Neural cell (in vitro differentiated cells): Measurements from ENCODE around the gene TTLL1. TPM values are rescaled to one million over a fixed set of nuclear protein-coding genes. Genes with fewer than 3 reads are reported as not detected.

Source experiments
- H2AFZ ChIP-seq: fragments of 200-600, 300-800 bp; sonication (generic), shearing (Covaris generic); 2 replicates; pipeline ENCODE4 v1.6.0; 2014; ENCODE audit warnings: low read depth, mild to moderate bottlenecking, antibody characterized with exemption, low read length, moderate library complexity
- H3F3A ChIP-seq: fragments of 200-600 bp; shearing (Covaris generic); 2 replicates; pipeline ENCODE4 v1.6.1; 2016; ENCODE audit warnings: mild to moderate bottlenecking, moderate library complexity, mixed read lengths, antibody characterized with exemption, low read length; ENCODE audit not compliant: insufficient read depth, poor library complexity, severe bottlenecking
- H3K27ac ChIP-seq: fragments of 200-600, 300-800 bp; sonication (generic), shearing (Covaris generic); 2 replicates; pipeline ENCODE4 v1.5.1; 2014; ENCODE audit warnings: mild to moderate bottlenecking, low read length, moderate library complexity
- H3K27me3 ChIP-seq: fragments of 300-800, 200-600 bp; sonication (generic), shearing (Covaris generic); 2 replicates; pipeline ENCODE4 v1.6.0; 2014; ENCODE audit warnings: mild to moderate bottlenecking, low read depth, low read length, moderate library complexity; ENCODE audit not compliant: insufficient read depth
- H3K36me3 ChIP-seq: fragments of 300-800, 200-600 bp; sonication (generic), shearing (Covaris generic); 2 replicates; pipeline ENCODE4 v1.5.1; 2014; ENCODE audit warnings: mild to moderate bottlenecking, antibody characterized with exemption, low read length, moderate library complexity; ENCODE audit not compliant: insufficient read depth
- H3K4me2 ChIP-seq: fragments of 300-800, 200-600 bp; sonication (generic), shearing (Covaris generic); 2 replicates; pipeline ENCODE4 v1.6.0; 2014; ENCODE audit warnings: mild to moderate bottlenecking, low read length
- H3K4me3 ChIP-seq: fragments of 300-800, 200-600 bp; sonication (generic), shearing (Covaris generic); 2 replicates; pipeline ENCODE4 v1.5.1; 2014; ENCODE audit warnings: mild to moderate bottlenecking, low read length, moderate library complexity
- H3K79me2 ChIP-seq: fragments of 200-600 bp; shearing (Covaris generic); replicated peaks from 2 replicates; pipeline ENCODE4 v1.6.0; 2014; ENCODE audit warnings: mild to moderate bottlenecking, low read length, moderate library complexity; ENCODE audit not compliant: insufficient read depth
- H3K9ac ChIP-seq: fragments of 300-800, 200-600 bp; sonication (generic), shearing (Covaris generic); 2 replicates; pipeline ENCODE4 v1.6.1; 2016; ENCODE audit warnings: mild to moderate bottlenecking, low read length, mixed read lengths
- H3K9me2 ChIP-seq: fragments of 200-600 bp; shearing (Covaris generic); 2 replicates; pipeline ENCODE4 v1.6.1; 2016; ENCODE audit warnings: mild to moderate bottlenecking, low read length, mixed read lengths; ENCODE audit not compliant: insufficient read depth
- H3K9me3 ChIP-seq: fragments of 200-600, 300-800 bp; sonication (generic), shearing (Covaris generic); 2 replicates; pipeline ENCODE4 v1.6.1; 2016; ENCODE audit warnings: mild to moderate bottlenecking, mixed run types, low read length, moderate library complexity, mixed read lengths
- H4K20me1 ChIP-seq: fragments of 200-600 bp; shearing (Covaris generic); 2 replicates; pipeline ENCODE4 v1.6.1; 2016; ENCODE audit warnings: mild to moderate bottlenecking, mixed run types; ENCODE audit not compliant: insufficient read depth
- CTCF ChIP-seq: fragments of 450-650 bp; IDR thresholded peaks from 2 replicates; pipeline ENCODE4 v1.5.1; 2014; ENCODE audit warnings: antibody characterized with exemption, mild to moderate bottlenecking, moderate library complexity; ENCODE audit not compliant: poor library complexity, severe bottlenecking
- EP300 ChIP-seq: fragments of 450-650 bp; conservative IDR thresholded peaks from 2 replicates; pipeline ENCODE4 v1.6.1; 2014; ENCODE audit warnings: antibody characterized with exemption, mild to moderate bottlenecking, moderate library complexity; ENCODE audit not compliant: poor library complexity, severe bottlenecking
- EZH2 ChIP-seq: fragments of 200-600, 300-800 bp; shearing (Covaris generic), sonication (generic); IDR thresholded peaks from 2 replicates; pipeline ENCODE4 v1.6.1; 2014; ENCODE audit warnings: antibody characterized with exemption, low read length, borderline replicate concordance, mild to moderate bottlenecking; ENCODE audit not compliant: insufficient read depth, poor library complexity, severe bottlenecking
- MXI1 ChIP-seq: fragments of 450-650 bp; conservative IDR thresholded peaks from 2 replicates; pipeline ENCODE4 v1.6.1; 2014; ENCODE audit warnings: antibody characterized with exemption, mild to moderate bottlenecking; ENCODE audit not compliant: poor library complexity, severe bottlenecking
- POLR2AphosphoS5 ChIP-seq: IDR thresholded peaks from 2 replicates; pipeline ENCODE4 v1.6.1; 2012
- RAD21 ChIP-seq: fragments of 450-650 bp; conservative IDR thresholded peaks from 2 replicates; pipeline ENCODE4 v1.6.1; 2014; ENCODE audit warnings: antibody characterized with exemption, mild to moderate bottlenecking, moderate library complexity
- SMC3 ChIP-seq: fragments of 450-650 bp; conservative IDR thresholded peaks from 2 replicates; pipeline ENCODE4 v1.6.1; 2014; ENCODE audit warnings: antibody characterized with exemption, mild to moderate bottlenecking, moderate library complexity; ENCODE audit not compliant: poor library complexity
- TAF1 ChIP-seq: IDR thresholded peaks from 2 replicates; pipeline ENCODE4 v1.6.1; 2012; ENCODE audit warnings: low read depth
- polyA minus RNA-seq: library from RNA; depleted of rRNA, polyadenylated mRNA; stranded (reverse); fragments of >200 nt; gene quantifications from 2 replicates; pipeline ENCODE4 v1.2.3, GENCODE V29; 2014
- polyA plus RNA-seq: library from polyadenylated mRNA; depleted of rRNA; stranded (reverse); fragments of >200 nt; gene quantifications from 2 replicates; pipeline ENCODE4 v1.2.3, GENCODE V29; 2014
- TF ChIP-seq, protein P1 (sequence below): IDR thresholded peaks from 2 replicates; pipeline ENCODE4 v1.6.1; 2012; ENCODE audit warnings: borderline replicate concordance

Gene TTLL1
- polyA plus RNA-seq (36.3 and 41.8 TPM in 2 replicates), polyA minus RNA-seq (45.0 and 52.6 TPM in 2 replicates)

DNA sequence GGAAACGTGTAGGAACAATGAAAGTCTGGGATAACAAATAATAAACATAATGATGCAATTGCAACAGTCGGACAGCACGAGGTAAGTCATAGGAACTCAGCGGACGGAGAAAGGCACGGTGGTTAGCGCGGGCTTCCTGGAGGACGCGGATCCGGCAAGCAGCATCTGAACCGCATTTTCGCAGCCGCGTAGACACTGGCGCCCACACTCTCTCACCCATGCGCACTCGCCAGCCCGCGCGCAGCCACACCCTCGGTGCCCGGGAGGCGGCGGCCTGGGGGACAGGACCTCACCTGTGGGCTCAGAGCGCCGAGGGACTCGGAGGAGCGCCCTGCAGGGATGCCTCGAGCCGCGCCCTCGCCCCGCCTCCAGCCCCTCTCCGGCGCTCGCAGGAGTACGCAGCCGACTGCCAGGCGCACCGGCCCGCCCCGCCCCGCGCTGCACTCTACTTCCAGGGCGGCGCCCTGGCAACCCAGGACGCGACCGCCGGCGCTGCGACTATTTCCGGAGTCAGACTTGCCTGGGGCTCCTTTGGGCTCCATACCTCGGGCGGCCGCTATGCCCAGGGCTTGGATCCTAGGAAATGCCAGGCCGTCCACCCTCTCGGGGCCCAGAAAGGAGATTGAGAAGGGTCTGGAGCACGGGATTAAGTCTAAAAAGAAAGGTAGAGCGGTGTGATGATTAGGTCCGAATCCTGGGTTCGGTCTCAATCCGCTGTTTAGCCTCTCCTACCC is at the start of gene TTLL1:
TTLL1 (minus strand) TSS at position 408 of the 734 bp plus-strand sequence. CDS start 13,805 bp downstream, outside the sequence.
- peak within 1 kb of the TSS; percentile 67 for H3K9ac ChIP-seq
- no peaks in the 10 kb centered on the region for H3F3A ChIP-seq
- H3K27me3 ChIP-seq = no peaks in the 10 kb centered on the region
- H3K4me3 ChIP-seq = peak within 1 kb of the TSS; percentile 84
- H3K9me3 ChIP-seq = no peaks in the 10 kb centered on the region
- TF ChIP-seq TAF1 = no peak
- no peak for TF ChIP-seq EP300
- TF ChIP-seq CTCF = peak; percentile 25
- TF ChIP-seq MXI1 = peak; percentile 90
- TF ChIP-seq SMC3 = peak; percentile 55
- TF ChIP-seq, protein P1, sequence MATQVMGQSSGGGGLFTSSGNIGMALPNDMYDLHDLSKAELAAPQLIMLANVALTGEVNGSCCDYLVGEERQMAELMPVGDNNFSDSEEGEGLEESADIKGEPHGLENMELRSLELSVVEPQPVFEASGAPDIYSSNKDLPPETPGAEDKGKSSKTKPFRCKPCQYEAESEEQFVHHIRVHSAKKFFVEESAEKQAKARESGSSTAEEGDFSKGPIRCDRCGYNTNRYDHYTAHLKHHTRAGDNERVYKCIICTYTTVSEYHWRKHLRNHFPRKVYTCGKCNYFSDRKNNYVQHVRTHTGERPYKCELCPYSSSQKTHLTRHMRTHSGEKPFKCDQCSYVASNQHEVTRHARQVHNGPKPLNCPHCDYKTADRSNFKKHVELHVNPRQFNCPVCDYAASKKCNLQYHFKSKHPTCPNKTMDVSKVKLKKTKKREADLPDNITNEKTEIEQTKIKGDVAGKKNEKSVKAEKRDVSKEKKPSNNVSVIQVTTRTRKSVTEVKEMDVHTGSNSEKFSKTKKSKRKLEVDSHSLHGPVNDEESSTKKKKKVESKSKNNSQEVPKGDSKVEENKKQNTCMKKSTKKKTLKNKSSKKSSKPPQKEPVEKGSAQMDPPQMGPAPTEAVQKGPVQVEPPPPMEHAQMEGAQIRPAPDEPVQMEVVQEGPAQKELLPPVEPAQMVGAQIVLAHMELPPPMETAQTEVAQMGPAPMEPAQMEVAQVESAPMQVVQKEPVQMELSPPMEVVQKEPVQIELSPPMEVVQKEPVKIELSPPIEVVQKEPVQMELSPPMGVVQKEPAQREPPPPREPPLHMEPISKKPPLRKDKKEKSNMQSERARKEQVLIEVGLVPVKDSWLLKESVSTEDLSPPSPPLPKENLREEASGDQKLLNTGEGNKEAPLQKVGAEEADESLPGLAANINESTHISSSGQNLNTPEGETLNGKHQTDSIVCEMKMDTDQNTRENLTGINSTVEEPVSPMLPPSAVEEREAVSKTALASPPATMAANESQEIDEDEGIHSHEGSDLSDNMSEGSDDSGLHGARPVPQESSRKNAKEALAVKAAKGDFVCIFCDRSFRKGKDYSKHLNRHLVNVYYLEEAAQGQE = no peak
- peak; percentile 39 for TF ChIP-seq RAD21
- TF ChIP-seq POLR2AphosphoS5 = peak; percentile 72
- no peak for TF ChIP-seq EZH2
- no peaks in the 10 kb centered on the region for H3K9me2 ChIP-seq
- peak within 1 kb of the TSS; percentile 68 for H3K4me2 ChIP-seq
- H2AFZ ChIP-seq = peak within 1 kb of the TSS; percentile 83
- no peaks in the 10 kb centered on the region for H4K20me1 ChIP-seq
- H3K36me3 ChIP-seq = no peaks in the 10 kb centered on the region
- H3K79me2 ChIP-seq = no peaks in the 10 kb centered on the region
- H3K27ac ChIP-seq = peak within 1 kb of the TSS; percentile 52

DNA sequence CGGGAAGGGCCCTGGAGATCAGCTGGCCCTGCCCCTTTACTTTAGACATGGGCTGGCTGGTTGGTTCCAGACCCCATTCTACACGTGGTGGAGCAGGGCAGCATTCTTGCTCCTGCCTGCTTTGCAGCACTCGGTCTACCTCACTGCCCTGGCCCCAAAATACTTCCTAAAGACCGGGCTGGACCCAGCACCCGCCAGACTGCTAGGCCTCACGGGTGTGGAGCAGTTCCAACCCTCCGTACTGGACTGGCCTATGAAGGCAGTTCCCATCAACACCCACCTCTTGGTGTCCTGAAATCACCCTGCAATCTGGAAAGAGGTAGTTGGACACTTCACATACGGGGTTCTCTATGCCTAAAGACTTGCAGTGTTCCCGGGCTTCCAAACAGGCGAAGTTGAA is 47.6 kb upstream of the TTLL1 start:
- TF ChIP-seq, protein P1 = no peak
- TF ChIP-seq RAD21 (no peak), POLR2AphosphoS5 (no peak), EP300 (no peak)
- Histone ChIP-seq H3K9me2 (no peaks in the 10 kb centered on the region), H4K20me1 (no peaks in the 10 kb centered on the region), H3K36me3 (no peaks in the 10 kb centered on the region), H3K27me3 (no peaks in the 10 kb centered on the region), H3K27ac (no peak overlapping the region), H3F3A (no peaks in the 10 kb centered on the region), H3K79me2 (peaks cover 2% of the 10 kb centered on the region), H2AFZ (no peak overlapping the region), H3K4me2 (no peak overlapping the region), H3K9ac (no peak overlapping the region), H3K9me3 (no peaks in the 10 kb centered on the region), H3K4me3 (no peak overlapping the region)
